Neural progenitor cell (in vitro differentiated cells): ENCODE measurements around the gene WFS1.

Source experiments
- CTCF ChIP-seq: fragments of 200-600 bp; sonication (generic); IDR thresholded peaks from 2 replicates; pipeline ENCODE4 v1.5.1; 2017; ENCODE audit warnings: antibody characterized with exemption, mild to moderate bottlenecking
- EZH2 ChIP-seq: fragments of 200-600 bp; sonication (generic); IDR thresholded peaks from 2 replicates; pipeline ENCODE4 v1.6.1; 2017; ENCODE audit warnings: antibody characterized with exemption, mild to moderate bottlenecking, moderate library complexity

GRCh38 chr4:6226506-6226905 is 43.1 kb upstream of the WFS1 start:
- TF ChIP-seq EZH2 (no peak), CTCF (no peak)
